ENCODE measurements around the gene ALAS2. TPM values are rescaled to one million over a fixed set of nuclear protein-coding genes. Genes with fewer than 3 reads are reported as not detected.
"Not testable (repeated sequence)": the region's sequence is repeated elsewhere in the genome, so short reads cannot be mapped to it uniquely, and the experiment has no call there.

Gene ALAS2
- total and polyA plus RNA-seq, 2 experiments from 2014 or later = 0.23 TPM; not detected in 1

DNA sequence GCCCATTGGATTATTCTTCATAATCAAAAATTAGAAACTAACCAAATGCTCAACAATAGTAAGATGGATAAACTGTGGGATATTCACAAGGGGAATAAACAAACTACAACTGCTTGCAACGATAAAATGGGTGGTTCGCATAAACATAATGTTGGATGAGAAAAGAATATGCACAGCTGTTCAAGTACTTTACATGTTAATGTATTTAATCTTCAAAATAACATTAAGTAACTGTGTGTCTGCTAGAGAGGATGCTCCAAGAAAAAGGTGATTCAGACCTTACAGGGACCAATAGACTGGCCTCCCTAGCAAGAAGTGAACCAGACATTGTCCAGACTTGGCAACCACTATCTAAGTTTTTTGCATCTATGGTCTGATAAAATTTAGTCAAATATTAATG is 39.1 kb downstream of the ALAS2 start (continued):
- TF ChIP-seq, protein P1, sequence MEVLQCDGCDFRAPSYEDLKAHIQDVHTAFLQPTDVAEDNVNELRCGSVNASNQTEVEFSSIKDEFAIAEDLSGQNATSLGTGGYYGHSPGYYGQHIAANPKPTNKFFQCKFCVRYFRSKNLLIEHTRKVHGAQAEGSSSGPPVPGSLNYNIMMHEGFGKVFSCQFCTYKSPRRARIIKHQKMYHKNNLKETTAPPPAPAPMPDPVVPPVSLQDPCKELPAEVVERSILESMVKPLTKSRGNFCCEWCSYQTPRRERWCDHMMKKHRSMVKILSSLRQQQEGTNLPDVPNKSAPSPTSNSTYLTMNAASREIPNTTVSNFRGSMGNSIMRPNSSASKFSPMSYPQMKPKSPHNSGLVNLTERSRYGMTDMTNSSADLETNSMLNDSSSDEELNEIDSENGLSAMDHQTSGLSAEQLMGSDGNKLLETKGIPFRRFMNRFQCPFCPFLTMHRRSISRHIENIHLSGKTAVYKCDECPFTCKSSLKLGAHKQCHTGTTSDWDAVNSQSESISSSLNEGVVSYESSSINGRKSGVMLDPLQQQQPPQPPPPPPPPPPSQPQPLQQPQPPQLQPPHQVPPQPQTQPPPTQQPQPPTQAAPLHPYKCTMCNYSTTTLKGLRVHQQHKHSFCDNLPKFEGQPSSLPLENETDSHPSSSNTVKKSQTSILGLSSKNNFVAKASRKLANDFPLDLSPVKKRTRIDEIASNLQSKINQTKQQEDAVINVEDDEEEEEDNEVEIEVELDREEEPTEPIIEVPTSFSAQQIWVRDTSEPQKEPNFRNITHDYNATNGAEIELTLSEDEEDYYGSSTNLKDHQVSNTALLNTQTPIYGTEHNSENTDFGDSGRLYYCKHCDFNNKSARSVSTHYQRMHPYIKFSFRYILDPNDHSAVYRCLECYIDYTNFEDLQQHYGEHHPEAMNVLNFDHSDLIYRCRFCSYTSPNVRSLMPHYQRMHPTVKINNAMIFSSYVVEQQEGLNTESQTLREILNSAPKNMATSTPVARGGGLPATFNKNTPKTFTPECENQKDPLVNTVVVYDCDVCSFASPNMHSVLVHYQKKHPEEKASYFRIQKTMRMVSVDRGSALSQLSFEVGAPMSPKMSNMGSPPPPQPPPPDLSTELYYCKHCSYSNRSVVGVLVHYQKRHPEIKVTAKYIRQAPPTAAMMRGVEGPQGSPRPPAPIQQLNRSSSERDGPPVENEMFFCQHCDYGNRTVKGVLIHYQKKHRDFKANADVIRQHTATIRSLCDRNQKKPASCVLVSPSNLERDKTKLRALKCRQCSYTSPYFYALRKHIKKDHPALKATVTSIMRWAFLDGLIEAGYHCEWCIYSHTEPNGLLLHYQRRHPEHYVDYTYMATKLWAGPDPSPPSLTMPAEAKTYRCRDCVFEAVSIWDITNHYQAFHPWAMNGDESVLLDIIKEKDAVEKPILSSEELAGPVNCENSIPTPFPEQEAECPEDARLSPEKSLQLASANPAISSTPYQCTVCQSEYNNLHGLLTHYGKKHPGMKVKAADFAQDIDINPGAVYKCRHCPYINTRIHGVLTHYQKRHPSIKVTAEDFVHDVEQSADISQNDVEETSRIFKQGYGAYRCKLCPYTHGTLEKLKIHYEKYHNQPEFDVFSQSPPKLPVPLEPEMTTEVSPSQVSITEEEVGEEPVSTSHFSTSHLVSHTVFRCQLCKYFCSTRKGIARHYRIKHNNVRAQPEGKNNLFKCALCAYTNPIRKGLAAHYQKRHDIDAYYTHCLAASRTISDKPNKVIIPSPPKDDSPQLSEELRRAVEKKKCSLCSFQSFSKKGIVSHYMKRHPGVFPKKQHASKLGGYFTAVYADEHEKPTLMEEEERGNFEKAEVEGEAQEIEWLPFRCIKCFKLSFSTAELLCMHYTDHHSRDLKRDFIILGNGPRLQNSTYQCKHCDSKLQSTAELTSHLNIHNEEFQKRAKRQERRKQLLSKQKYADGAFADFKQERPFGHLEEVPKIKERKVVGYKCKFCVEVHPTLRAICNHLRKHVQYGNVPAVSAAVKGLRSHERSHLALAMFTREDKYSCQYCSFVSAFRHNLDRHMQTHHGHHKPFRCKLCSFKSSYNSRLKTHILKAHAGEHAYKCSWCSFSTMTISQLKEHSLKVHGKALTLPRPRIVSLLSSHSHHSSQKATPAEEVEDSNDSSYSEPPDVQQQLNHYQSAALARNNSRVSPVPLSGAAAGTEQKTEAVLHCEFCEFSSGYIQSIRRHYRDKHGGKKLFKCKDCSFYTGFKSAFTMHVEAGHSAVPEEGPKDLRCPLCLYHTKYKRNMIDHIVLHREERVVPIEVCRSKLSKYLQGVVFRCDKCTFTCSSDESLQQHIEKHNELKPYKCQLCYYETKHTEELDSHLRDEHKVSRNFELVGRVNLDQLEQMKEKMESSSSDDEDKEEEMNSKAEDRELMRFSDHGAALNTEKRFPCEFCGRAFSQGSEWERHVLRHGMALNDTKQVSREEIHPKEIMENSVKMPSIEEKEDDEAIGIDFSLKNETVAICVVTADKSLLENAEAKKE (CRISPR knock-in tag; IDR thresholded peaks at IDR 0.05) = no peak
- TF ChIP-seq STAT1 (IDR thresholded peaks at IDR 0.05; ENCODE audit: unreplicated experiment) (no peak), REST (IDR thresholded peaks at IDR 0.05; ENCODE audit: unreplicated experiment) (no peak), NANOG (IDR thresholded peaks at IDR 0.05; ENCODE audit: borderline replicate concordance) (no peak), POLR2AphosphoS5 (IDR thresholded peaks at IDR 0.05; ENCODE audit: low read depth) (no peak), EZH2phosphoT487 (IDR thresholded peaks at IDR 0.05; ENCODE audit: unreplicated experiment) (no peak), ZNF114 (CRISPR knock-in tag; IDR thresholded peaks at IDR 0.05) (no peak)

DNA sequence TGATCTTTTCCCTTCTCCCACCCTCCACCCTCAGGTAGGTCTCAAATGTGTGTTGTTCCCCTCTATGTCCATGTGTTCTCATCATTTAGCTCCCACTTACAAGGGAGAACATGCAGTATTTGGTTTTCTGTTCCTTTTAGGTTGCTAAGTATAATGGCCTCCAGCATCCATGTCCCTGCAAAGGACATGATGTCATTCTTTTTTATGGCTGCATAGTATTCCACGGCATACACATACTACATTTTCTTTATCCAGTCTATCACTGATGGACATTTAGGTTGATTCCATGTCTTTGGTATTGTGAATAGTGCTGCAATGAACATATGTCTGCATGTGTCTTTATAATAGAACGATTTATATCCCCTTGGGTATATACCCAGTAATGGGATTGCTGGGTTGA is 47.5 kb downstream of the ALAS2 start:
- H3K4me1 ChIP-seq (ENCODE audit: insufficient read depth); H3K27me3 ChIP-seq (ENCODE audit: insufficient read depth); H3K36me3 ChIP-seq (ENCODE audit: insufficient read depth); H3K9me3 Mint-ChIP-seq; H3K9me2 ChIP-seq (ENCODE audit: insufficient read depth); H3K4me2 ChIP-seq; ATAC-seq; H3K27me3 Mint-ChIP-seq (ENCODE audit: insufficient read depth, low read depth, poor library complexity); H3K27ac Mint-ChIP-seq; H3K27ac ChIP-seq (ENCODE audit: low read depth); H3K36me3 Mint-ChIP-seq (ENCODE audit: low read depth); H3K4me1 Mint-ChIP-seq; DNase-seq (ENCODE audit: low spot score); H2AFZ ChIP-seq; H3K4me3 ChIP-seq; H4K20me1 ChIP-seq (replicated peaks; ENCODE audit: insufficient read depth); H3K4me3 Mint-ChIP-seq; H3F3A ChIP-seq (replicated peaks; ENCODE audit: low read depth); H3K79me2 ChIP-seq (replicated peaks; ENCODE audit: insufficient read depth): not testable (repeated sequence)
